ENCODE results near the gene DCC. TPM values are rescaled to one million over a fixed set of nuclear protein-coding genes. Genes with fewer than 3 reads are reported as not detected.

DCC gene
- total RNA-seq, 1 donor from 2014 or later, result under 0.01 TPM

GRCh38 chr18:52409727-52410126, 69.7 kb downstream of the DCC start:
- Histone ChIP-seq H3K4me3 (ENCODE audit: low read length in 3 of 3) (no peak overlapping the region), H3K36me3 (ENCODE audit: control insufficient read depth in 3 of 3, insufficient read depth in 3 of 3, low read length in 3 of 3) (no peaks in the 10 kb centered on the region), H3K4me1 (ENCODE audit: control insufficient read depth in 3 of 3, insufficient read depth in 3 of 3, low read length in 3 of 3) (no peaks in the 10 kb centered on the region), H3K27me3 (ENCODE audit: control insufficient read depth in 3 of 3, insufficient read depth in 3 of 3, low read length in 3 of 3) (no peaks in the 10 kb centered on the region), H3K9me3 (ENCODE audit: control insufficient read depth in 3 of 3, low read length in 3 of 3) (no peaks in the 10 kb centered on the region), H3K9ac (ENCODE audit: low read depth in 1 of 3, low read length in 3 of 3) (no peak overlapping the region), H3K27ac (ENCODE audit: low read depth, low read length) (no peak overlapping the region)

- no peaks in the 10 kb centered on the region for H3K4me1 ChIP-seq (ENCODE audit: control insufficient read depth in 3 of 3, insufficient read depth in 3 of 3, low read length in 3 of 3)
- no peak overlapping the region for H3K27ac ChIP-seq (ENCODE audit: low read depth, low read length)
- H3K4me3 ChIP-seq (ENCODE audit: low read length in 3 of 3), result no peak overlapping the region
- no peaks in the 10 kb centered on the region for H3K36me3 ChIP-seq (ENCODE audit: control insufficient read depth in 3 of 3, insufficient read depth in 3 of 3, low read length in 3 of 3)
- H3K9ac ChIP-seq (ENCODE audit: low read depth in 1 of 3, low read length in 3 of 3), result no peak overlapping the region
- H3K27me3 ChIP-seq (ENCODE audit: control insufficient read depth in 3 of 3, insufficient read depth in 3 of 3, low read length in 3 of 3), result no peaks in the 10 kb centered on the region
- H3K9me3 ChIP-seq (ENCODE audit: control insufficient read depth in 3 of 3, low read length in 3 of 3), result no peaks in the 10 kb centered on the region
Measured at GRCh38 chr18:52415131-52415530, 75.1 kb downstream of the DCC start.

- Histone ChIP-seq H3K4me3 (ENCODE audit: low read length in 3 of 3) (no peak overlapping the region), H3K36me3 (ENCODE audit: control insufficient read depth in 3 of 3, insufficient read depth in 3 of 3, low read length in 3 of 3) (no peaks in the 10 kb centered on the region), H3K9ac (ENCODE audit: low read depth in 1 of 3, low read length in 3 of 3) (no peak overlapping the region), H3K27me3 (ENCODE audit: control insufficient read depth in 3 of 3, insufficient read depth in 3 of 3, low read length in 3 of 3) (no peaks in the 10 kb centered on the region), H3K27ac (ENCODE audit: low read depth, low read length) (no peak overlapping the region), H3K9me3 (ENCODE audit: control insufficient read depth in 3 of 3, low read length in 3 of 3) (no peaks in the 10 kb centered on the region), H3K4me1 (ENCODE audit: control insufficient read depth in 3 of 3, insufficient read depth in 3 of 3, low read length in 3 of 3) (no peaks in the 10 kb centered on the region)
Measured at GRCh38 chr18:52422985-52423601, 83.1 kb downstream of the DCC start.

GRCh38 chr18:52426041-52426440, 86.0 kb downstream of the DCC start:
- Histone ChIP-seq H3K9me3 (ENCODE audit: control insufficient read depth in 3 of 3, low read length in 3 of 3) (no peaks in the 10 kb centered on the region), H3K9ac (ENCODE audit: low read depth in 1 of 3, low read length in 3 of 3) (no peak overlapping the region), H3K4me3 (ENCODE audit: low read length in 3 of 3) (no peak overlapping the region), H3K36me3 (ENCODE audit: control insufficient read depth in 3 of 3, insufficient read depth in 3 of 3, low read length in 3 of 3) (no peaks in the 10 kb centered on the region), H3K4me1 (ENCODE audit: control insufficient read depth in 3 of 3, insufficient read depth in 3 of 3, low read length in 3 of 3) (no peaks in the 10 kb centered on the region), H3K27ac (ENCODE audit: low read depth, low read length) (no peak overlapping the region), H3K27me3 (ENCODE audit: control insufficient read depth in 3 of 3, insufficient read depth in 3 of 3, low read length in 3 of 3) (no peaks in the 10 kb centered on the region)

GRCh38 chr18:52426462-52426861, 86.5 kb downstream of the DCC start:
- Histone ChIP-seq H3K27ac (ENCODE audit: low read depth, low read length) (no peak overlapping the region), H3K4me1 (ENCODE audit: control insufficient read depth in 3 of 3, insufficient read depth in 3 of 3, low read length in 3 of 3) (no peaks in the 10 kb centered on the region), H3K36me3 (ENCODE audit: control insufficient read depth in 3 of 3, insufficient read depth in 3 of 3, low read length in 3 of 3) (no peaks in the 10 kb centered on the region), H3K4me3 (ENCODE audit: low read length in 3 of 3) (no peak overlapping the region), H3K27me3 (ENCODE audit: control insufficient read depth in 3 of 3, insufficient read depth in 3 of 3, low read length in 3 of 3) (no peaks in the 10 kb centered on the region), H3K9me3 (ENCODE audit: control insufficient read depth in 3 of 3, low read length in 3 of 3) (no peaks in the 10 kb centered on the region), H3K9ac (ENCODE audit: low read depth in 1 of 3, low read length in 3 of 3) (no peak overlapping the region)

- Histone ChIP-seq H3K4me1 (ENCODE audit: control insufficient read depth in 3 of 3, insufficient read depth in 3 of 3, low read length in 3 of 3) (no peaks in the 10 kb centered on the region), H3K9ac (ENCODE audit: low read depth in 1 of 3, low read length in 3 of 3) (no peak overlapping the region), H3K27ac (ENCODE audit: low read depth, low read length) (no peak overlapping the region), H3K4me3 (ENCODE audit: low read length in 3 of 3) (no peak overlapping the region), H3K36me3 (ENCODE audit: control insufficient read depth in 3 of 3, insufficient read depth in 3 of 3, low read length in 3 of 3) (no peaks in the 10 kb centered on the region), H3K27me3 (ENCODE audit: control insufficient read depth in 3 of 3, insufficient read depth in 3 of 3, low read length in 3 of 3) (no peaks in the 10 kb centered on the region), H3K9me3 (ENCODE audit: control insufficient read depth in 3 of 3, low read length in 3 of 3) (no peaks in the 10 kb centered on the region)
Measured at GRCh38 chr18:52427521-52428175, 87.7 kb downstream of the DCC start.

GRCh38 chr18:52431683-52432082, 91.7 kb downstream of the DCC start:
- H3K4me1 ChIP-seq (ENCODE audit: control insufficient read depth in 3 of 3, insufficient read depth in 3 of 3, low read length in 3 of 3), result no peaks in the 10 kb centered on the region
- H3K9me3 ChIP-seq (ENCODE audit: control insufficient read depth in 3 of 3, low read length in 3 of 3), result no peaks in the 10 kb centered on the region
- no peak overlapping the region for H3K4me3 ChIP-seq (ENCODE audit: low read length in 3 of 3)
- no peak overlapping the region for H3K9ac ChIP-seq (ENCODE audit: low read depth in 1 of 3, low read length in 3 of 3)
- no peaks in the 10 kb centered on the region for H3K27me3 ChIP-seq (ENCODE audit: control insufficient read depth in 3 of 3, insufficient read depth in 3 of 3, low read length in 3 of 3)
- H3K27ac ChIP-seq (ENCODE audit: low read depth, low read length), result no peak overlapping the region
- H3K36me3 ChIP-seq (ENCODE audit: control insufficient read depth in 3 of 3, insufficient read depth in 3 of 3, low read length in 3 of 3), result no peaks in the 10 kb centered on the region

- H3K4me3 ChIP-seq (ENCODE audit: low read length in 3 of 3), result no peak overlapping the region
- no peaks in the 10 kb centered on the region for H3K4me1 ChIP-seq (ENCODE audit: control insufficient read depth in 3 of 3, insufficient read depth in 3 of 3, low read length in 3 of 3)
- no peaks in the 10 kb centered on the region for H3K9me3 ChIP-seq (ENCODE audit: control insufficient read depth in 3 of 3, low read length in 3 of 3)
- H3K36me3 ChIP-seq (ENCODE audit: control insufficient read depth in 3 of 3, insufficient read depth in 3 of 3, low read length in 3 of 3), result no peaks in the 10 kb centered on the region
- H3K9ac ChIP-seq (ENCODE audit: low read depth in 1 of 3, low read length in 3 of 3), result no peak overlapping the region
- H3K27ac ChIP-seq (ENCODE audit: low read depth, low read length), result no peak overlapping the region
- no peaks in the 10 kb centered on the region for H3K27me3 ChIP-seq (ENCODE audit: control insufficient read depth in 3 of 3, insufficient read depth in 3 of 3, low read length in 3 of 3)
Measured at GRCh38 chr18:52433797-52434196, 93.8 kb downstream of the DCC start.

- Histone ChIP-seq H3K27ac (ENCODE audit: low read depth, low read length) (no peak overlapping the region), H3K4me3 (ENCODE audit: low read length in 3 of 3) (no peak overlapping the region), H3K36me3 (ENCODE audit: control insufficient read depth in 3 of 3, insufficient read depth in 3 of 3, low read length in 3 of 3) (no peaks in the 10 kb centered on the region), H3K4me1 (ENCODE audit: control insufficient read depth in 3 of 3, insufficient read depth in 3 of 3, low read length in 3 of 3) (no peaks in the 10 kb centered on the region), H3K27me3 (ENCODE audit: control insufficient read depth in 3 of 3, insufficient read depth in 3 of 3, low read length in 3 of 3) (no peaks in the 10 kb centered on the region), H3K9ac (ENCODE audit: low read depth in 1 of 3, low read length in 3 of 3) (no peak overlapping the region), H3K9me3 (ENCODE audit: control insufficient read depth in 3 of 3, low read length in 3 of 3) (no peaks in the 10 kb centered on the region)
Measured at GRCh38 chr18:52435301-52435700, 95.3 kb downstream of the DCC start.

- no peak overlapping the region for H3K4me3 ChIP-seq (ENCODE audit: low read length in 3 of 3)
- no peaks in the 10 kb centered on the region for H3K36me3 ChIP-seq (ENCODE audit: control insufficient read depth in 3 of 3, insufficient read depth in 3 of 3, low read length in 3 of 3)
- H3K27ac ChIP-seq (ENCODE audit: low read depth, low read length), result no peak overlapping the region
- H3K27me3 ChIP-seq (ENCODE audit: control insufficient read depth in 3 of 3, insufficient read depth in 3 of 3, low read length in 3 of 3), result no peaks in the 10 kb centered on the region
- H3K4me1 ChIP-seq (ENCODE audit: control insufficient read depth in 3 of 3, insufficient read depth in 3 of 3, low read length in 3 of 3), result no peaks in the 10 kb centered on the region
- H3K9me3 ChIP-seq (ENCODE audit: control insufficient read depth in 3 of 3, low read length in 3 of 3), result no peaks in the 10 kb centered on the region
- no peak overlapping the region for H3K9ac ChIP-seq (ENCODE audit: low read depth in 1 of 3, low read length in 3 of 3)
Measured at GRCh38 chr18:52437161-52437560, 97.2 kb downstream of the DCC start.
